Tibial nerve (tissue), 4 donors: Measurements from ENCODE around the gene PAGE2. TPM values are rescaled to one million over a fixed set of nuclear protein-coding genes. Genes with fewer than 3 reads are reported as not detected.
"Not testable (repeated sequence)": the region's sequence is repeated elsewhere in the genome, so short reads cannot be mapped to it uniquely, and the experiment has no call there.

ENCODE experiments used
- DNase-seq, 2 donors: peaks; one replicate each; pipeline ENCODE4 v3.0.0-alpha.2; 2019; ENCODE audit warnings: low spot score in 2 of 2
- H3K27ac ChIP-seq, 4 donors: fragments of 200-600 bp; sonication (generic) in 3 of 4; one replicate each; pipeline ENCODE4 v1.5.1; 2017 to 2019; ENCODE audit warnings: mild to moderate bottlenecking in 1 of 4
- H3K27me3 ChIP-seq, 2 donors: fragments of 200-600 bp; sonication (generic) in 1 of 2; one replicate each; pipeline versions ENCODE4 v1.5.1 to v1.6.0; 2017 to 2019
- H3K36me3 ChIP-seq, 3 donors: fragments of 200-600 bp; sonication (generic); one replicate each; pipeline ENCODE4 v1.5.1; 2018 to 2019
- H3K4me1 ChIP-seq, 4 donors: fragments of 200-600 bp; sonication (generic) in 3 of 4; one replicate each; pipeline ENCODE4 v1.5.1; 2017 to 2019
- H3K4me3 ChIP-seq, 4 donors: fragments of 200-600 bp; sonication (generic) in 3 of 4; one replicate each; pipeline ENCODE4 v1.5.1; 2017 to 2019; ENCODE audit warnings: mild to moderate bottlenecking in 1 of 4, moderate library complexity in 1 of 4
- H3K9me3 ChIP-seq, 4 donors: fragments of 200-600 bp; sonication (generic) in 3 of 4; one replicate each; pipeline ENCODE4 v1.5.1; 2017 to 2019
- EP300 ChIP-seq, 2 donors: sonication (generic); formaldehyde crosslinking; IDR thresholded peaks; one replicate each; pipeline ENCODE4 v1.6.1; 2017; ENCODE audit warnings: antibody characterized with exemption in 2 of 2, mild to moderate bottlenecking in 1 of 2
- POLR2A ChIP-seq, 2 donors: fragments of 450-650 bp; IDR thresholded peaks; one replicate each; pipeline ENCODE4 v1.6.1; 2017; ENCODE audit warnings: antibody characterized with exemption in 2 of 2, mild to moderate bottlenecking in 2 of 2, moderate library complexity in 2 of 2
- WGBS, 2 donors: methylation state at CpG; one replicate each; pipeline ENCODE4 v1.1.5; 2018; 5-methylcytosine and 5-hydroxymethylcytosine counted together
- total RNA-seq, 4 donors: library from RNA; depleted of rRNA; stranded (reverse); fragments of >200 nt; gene quantifications; one replicate each; pipeline ENCODE4 v1.1.0, GENCODE V29; 2016
- TF ChIP-seq, protein P1 (sequence below), 5 experiments: fragments of 200-600 bp in 3 of 5; fragments of 450-650 bp in 2 of 5; sonication (generic) in 3 of 5; IDR thresholded peaks; one replicate each; pipeline ENCODE4 v1.5.1; 2016 to 2019; ENCODE audit warnings: antibody characterized with exemption in 5 of 5, mild to moderate bottlenecking in 3 of 5, moderate library complexity in 2 of 5

Gene PAGE2
- total RNA-seq, 4 donors from 2014 or later, result not detected

DNA sequence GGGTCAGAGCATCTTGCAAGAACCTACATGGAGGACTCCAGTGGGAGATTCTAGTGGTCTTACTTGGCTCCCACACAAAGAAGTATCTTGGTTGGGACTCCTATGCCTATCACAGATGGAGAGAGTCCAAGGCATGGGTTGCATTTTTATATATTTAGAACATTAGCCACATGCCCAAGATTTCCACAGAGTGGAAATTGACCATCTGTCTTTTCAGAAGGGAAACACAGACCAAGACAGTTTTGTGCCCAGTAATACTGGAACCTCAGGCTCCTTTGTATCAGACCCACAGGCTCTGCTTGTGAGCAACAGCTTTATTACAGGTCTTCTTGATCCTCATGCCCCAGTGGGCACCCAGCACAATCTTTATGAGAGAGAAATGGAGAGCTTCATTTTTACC, 43.6 kb downstream of the PAGE2 start:
- Histone ChIP-seq H3K4me1 (no peaks in the 10 kb centered on the region), H3K9me3 (no peaks in the 10 kb centered on the region), H3K27ac (no peak overlapping the region), H3K36me3 (no peaks in the 10 kb centered on the region), H3K4me3 (no peak overlapping the region), H3K27me3 (peaks cover 0 to 5% of the 10 kb centered on the region in 2 donors)
- TF ChIP-seq EP300 (IDR thresholded peaks at IDR 0.05) (no peak), POLR2A (IDR thresholded peaks at IDR 0.05) (no peak)
- TF ChIP-seq, protein P1, sequence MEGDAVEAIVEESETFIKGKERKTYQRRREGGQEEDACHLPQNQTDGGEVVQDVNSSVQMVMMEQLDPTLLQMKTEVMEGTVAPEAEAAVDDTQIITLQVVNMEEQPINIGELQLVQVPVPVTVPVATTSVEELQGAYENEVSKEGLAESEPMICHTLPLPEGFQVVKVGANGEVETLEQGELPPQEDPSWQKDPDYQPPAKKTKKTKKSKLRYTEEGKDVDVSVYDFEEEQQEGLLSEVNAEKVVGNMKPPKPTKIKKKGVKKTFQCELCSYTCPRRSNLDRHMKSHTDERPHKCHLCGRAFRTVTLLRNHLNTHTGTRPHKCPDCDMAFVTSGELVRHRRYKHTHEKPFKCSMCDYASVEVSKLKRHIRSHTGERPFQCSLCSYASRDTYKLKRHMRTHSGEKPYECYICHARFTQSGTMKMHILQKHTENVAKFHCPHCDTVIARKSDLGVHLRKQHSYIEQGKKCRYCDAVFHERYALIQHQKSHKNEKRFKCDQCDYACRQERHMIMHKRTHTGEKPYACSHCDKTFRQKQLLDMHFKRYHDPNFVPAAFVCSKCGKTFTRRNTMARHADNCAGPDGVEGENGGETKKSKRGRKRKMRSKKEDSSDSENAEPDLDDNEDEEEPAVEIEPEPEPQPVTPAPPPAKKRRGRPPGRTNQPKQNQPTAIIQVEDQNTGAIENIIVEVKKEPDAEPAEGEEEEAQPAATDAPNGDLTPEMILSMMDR (IDR thresholded peaks at IDR 0.05), result no peak
- no peak for DNase-seq

DNA sequence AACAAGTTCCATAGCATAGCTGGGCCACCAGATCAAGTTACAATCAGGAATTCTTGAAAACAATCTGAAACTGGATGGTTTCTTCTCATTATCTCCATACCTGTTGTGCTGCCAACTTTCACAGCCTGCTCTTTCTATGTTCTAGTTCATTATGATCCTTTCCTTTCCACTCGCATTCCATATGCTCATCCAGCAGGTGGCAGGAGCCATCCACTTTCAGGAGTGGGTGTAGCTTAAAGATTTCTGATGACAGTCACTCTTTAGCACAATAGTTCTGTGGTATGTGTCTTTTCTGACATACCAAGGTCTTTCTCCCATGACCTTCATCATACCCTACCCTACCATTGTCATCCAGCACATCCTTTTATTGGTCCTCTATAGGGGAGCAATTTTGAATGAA, 46.4 kb downstream of the PAGE2 start:
- no peak overlapping the region for H3K27ac ChIP-seq
- no peaks in the 10 kb centered on the region for H3K4me1 ChIP-seq
- H3K4me3 ChIP-seq, result no peak overlapping the region
- peak; percentile 7 to 11 for DNase-seq
- TF ChIP-seq, protein P1 (IDR thresholded peaks at IDR 0.05), result peak; percentile 22 to 41 (median 31)
- no peak for TF ChIP-seq POLR2A (IDR thresholded peaks at IDR 0.05)
- 8 to 18% methylated on average over 1 of the region's 1 CpG for WGBS, 2 donors
- H3K36me3 ChIP-seq, result no peaks in the 10 kb centered on the region
- H3K9me3 ChIP-seq, result no peaks in the 10 kb centered on the region
- H3K27me3 ChIP-seq, result no peaks in the 10 kb centered on the region

DNA sequence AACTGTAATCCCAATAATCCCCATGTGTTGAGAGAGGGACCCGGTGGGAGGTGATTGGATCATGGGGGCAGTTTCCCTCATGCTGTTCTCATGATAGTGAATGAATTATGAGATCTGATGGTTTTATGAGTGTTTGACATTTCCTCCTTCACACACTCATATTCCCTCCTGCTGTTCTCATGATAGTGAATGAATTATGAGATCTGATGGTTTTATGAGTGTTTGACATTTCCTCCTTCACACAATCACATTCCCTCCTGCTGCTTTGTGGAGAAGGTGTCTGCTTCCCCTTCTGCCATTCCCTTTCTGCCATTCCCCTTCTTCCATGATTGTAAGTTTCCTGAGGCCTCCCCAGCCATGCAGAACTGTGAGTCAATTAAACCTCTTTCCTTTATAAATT, 52.0 kb downstream of the PAGE2 start:
- not testable (repeated sequence) for H3K27me3 ChIP-seq, H3K27ac ChIP-seq, H3K4me3 ChIP-seq, H3K36me3 ChIP-seq, H3K4me1 ChIP-seq, DNase-seq, H3K9me3 ChIP-seq
- WGBS, 2 donors, result 74 to 88% methylated on average over 1 of the region's 1 CpG

Other genes with a start within 250 kb of the PAGE2 start
- 10 to 100 TPM; 14.4 to 21.0 (median 17.9) TPM for gene TRO, start 168.2 kb upstream of the PAGE2 start, total RNA-seq
- 1 to 10 TPM; 1.8 to 9.2 (median 3.7) TPM for gene PFKFB1, start 94.8 kb upstream of the PAGE2 start, total RNA-seq
- gene APEX2, start 88.7 kb upstream of the PAGE2 start, total RNA-seq, result 10 to 100 TPM in 2 of 4 donors, 1 to 10 TPM in 2; 8.0 to 24.5 (median 10.5) TPM
- gene ALAS2, start 58.0 kb upstream of the PAGE2 start, total RNA-seq, result 1 to 10 TPM in 1 of 4 donors, under 1 TPM in 1, not detected in 2; 0.30 to 1.0 TPM
- gene PAGE2B, start 14.0 kb upstream of the PAGE2 start, total RNA-seq, result not detected
- not detected for gene PAGE5, start 131.3 kb downstream of the PAGE2 start, total RNA-seq
- not detected for gene PAGE3, start 175.9 kb downstream of the PAGE2 start, total RNA-seq